Measurements from ENCODE around the gene KRTAP5-5. TPM values are rescaled to one million over a fixed set of nuclear protein-coding genes. Genes with fewer than 3 reads are reported as not detected.
"Not testable (repeated sequence)": the region's sequence is repeated elsewhere in the genome, so short reads cannot be mapped to it uniquely, and the experiment has no call there.

KRTAP5-5 gene
- total and polyA plus RNA-seq, 2 donors (not counting 1 experiment from before 2014, with no cell fraction given): not detected

DNA sequence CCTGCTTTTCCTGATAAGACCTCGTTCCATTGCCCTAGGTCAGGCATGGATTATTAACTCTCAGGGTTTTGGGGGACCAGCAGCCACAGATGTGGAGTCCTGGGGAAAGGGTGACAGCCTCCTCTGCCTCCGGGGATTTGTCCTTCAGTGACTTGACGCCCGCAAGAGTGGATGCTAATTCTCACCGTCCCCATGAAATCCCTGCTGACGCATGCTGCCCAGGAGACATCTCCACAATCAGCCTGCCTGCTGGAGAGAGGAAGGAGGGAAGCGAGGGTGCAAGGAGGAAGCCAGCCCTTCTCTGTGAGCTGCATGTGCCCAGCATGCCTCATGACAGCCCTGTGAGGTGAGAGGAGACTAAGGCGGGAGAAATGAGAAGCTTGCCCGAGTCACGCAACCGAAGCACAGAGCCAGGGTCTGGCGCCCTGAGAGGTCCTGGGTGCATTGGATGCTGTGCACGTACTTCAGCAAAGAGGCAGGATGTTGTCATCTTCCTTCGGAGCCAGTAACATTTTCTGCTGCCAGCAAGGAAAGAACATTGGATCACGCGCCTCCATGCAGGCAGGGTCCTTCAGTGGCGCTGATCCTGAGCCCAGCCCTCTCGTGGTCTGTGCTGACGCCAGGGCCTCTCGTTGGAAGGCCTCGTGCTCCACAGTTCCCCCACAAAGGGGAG, 40.1 kb downstream of the KRTAP5-5 start:
- no peaks in the 10 kb centered on the region for H3K79me2 ChIP-seq (ENCODE audit: control insufficient read depth, insufficient read depth, low read length)
- ChIA-PET POLR2A (no interaction called here), CTCF (no interaction called here)
- H3K9me3 ChIP-seq (ENCODE audit: control extremely low read depth in 1 of 3, control insufficient read depth in 2 of 3, insufficient read depth in 1 of 3, low read length in 2 of 3): peaks cover 0 to 9% (median 0%) of the 10 kb centered on the region in 3 donors
- peaks cover 28% of the 10 kb centered on the region for H3K27me3 Mint-ChIP-seq
- no peak overlapping the region for H3K4me2 ChIP-seq (replicated peaks; ENCODE audit: low read depth, low read length, poor library complexity, severe bottlenecking)
- H3K9me3 Mint-ChIP-seq (ENCODE audit: insufficient read depth): no peaks in the 10 kb centered on the region
- H3K27ac ChIP-seq (ENCODE audit: low read length in 2 of 2): no peak overlapping the region
- no peaks in the 10 kb centered on the region for H3K36me3 ChIP-seq (replicated peaks in 1 of 2; ENCODE audit: control extremely low read depth in 1 of 2, control insufficient read depth in 1 of 2, extremely low read depth in 1 of 2, insufficient read depth in 2 of 2, low read length in 1 of 2)
- no peaks in the 10 kb centered on the region for H3K4me1 ChIP-seq (ENCODE audit: control insufficient read depth in 2 of 2, insufficient read depth in 2 of 2, low read length in 2 of 2)
- TF ChIP-seq, protein P1, sequence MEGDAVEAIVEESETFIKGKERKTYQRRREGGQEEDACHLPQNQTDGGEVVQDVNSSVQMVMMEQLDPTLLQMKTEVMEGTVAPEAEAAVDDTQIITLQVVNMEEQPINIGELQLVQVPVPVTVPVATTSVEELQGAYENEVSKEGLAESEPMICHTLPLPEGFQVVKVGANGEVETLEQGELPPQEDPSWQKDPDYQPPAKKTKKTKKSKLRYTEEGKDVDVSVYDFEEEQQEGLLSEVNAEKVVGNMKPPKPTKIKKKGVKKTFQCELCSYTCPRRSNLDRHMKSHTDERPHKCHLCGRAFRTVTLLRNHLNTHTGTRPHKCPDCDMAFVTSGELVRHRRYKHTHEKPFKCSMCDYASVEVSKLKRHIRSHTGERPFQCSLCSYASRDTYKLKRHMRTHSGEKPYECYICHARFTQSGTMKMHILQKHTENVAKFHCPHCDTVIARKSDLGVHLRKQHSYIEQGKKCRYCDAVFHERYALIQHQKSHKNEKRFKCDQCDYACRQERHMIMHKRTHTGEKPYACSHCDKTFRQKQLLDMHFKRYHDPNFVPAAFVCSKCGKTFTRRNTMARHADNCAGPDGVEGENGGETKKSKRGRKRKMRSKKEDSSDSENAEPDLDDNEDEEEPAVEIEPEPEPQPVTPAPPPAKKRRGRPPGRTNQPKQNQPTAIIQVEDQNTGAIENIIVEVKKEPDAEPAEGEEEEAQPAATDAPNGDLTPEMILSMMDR (IDR thresholded peaks at IDR 0.05): no peak
- TF ChIP-seq EZH2 (IDR thresholded peaks at IDR 0.05; ENCODE audit: borderline replicate concordance, insufficient read depth, low read depth, low read length, poor library complexity, severe bottlenecking): no peak
- WGBS (ENCODE audit: insufficient coverage): 64% methylated on average over 19 of the region's 21 CpGs
- peaks cover 0 to 16% (median 2%) of the 10 kb centered on the region in 4 experiments for H3K27me3 ChIP-seq (replicated peaks in 1 of 4; ENCODE audit: control extremely low read depth in 1 of 4, control insufficient read depth in 3 of 4, insufficient read depth in 4 of 4, low read length in 3 of 4)
- no peaks in the 10 kb centered on the region for H3K4me1 Mint-ChIP-seq
- ATAC-seq (ENCODE audit: low read depth) (no peak), DNase-seq (no peak)
- H3K4me3 ChIP-seq (ENCODE audit: control extremely low read depth in 1 of 5, extremely low read depth in 1 of 5, insufficient read depth in 1 of 5, low read depth in 2 of 5, low read length in 4 of 5): no peak overlapping the region
- H3K9ac ChIP-seq (ENCODE audit: low read length): no peak overlapping the region
- H3K4me3 Mint-ChIP-seq: no peak overlapping the region
- H2AFZ ChIP-seq (ENCODE audit: insufficient read depth, low read depth, low read length, poor library complexity, severe bottlenecking): no peak overlapping the region
- H3K27ac Mint-ChIP-seq: no peak overlapping the region
- intact Hi-C loops (cut with micrococcal nuclease): no loop called here
- H4K20me1 ChIP-seq (ENCODE audit: control insufficient read depth, insufficient read depth, low read length, poor library complexity, severe bottlenecking): no peaks in the 10 kb centered on the region

DNA sequence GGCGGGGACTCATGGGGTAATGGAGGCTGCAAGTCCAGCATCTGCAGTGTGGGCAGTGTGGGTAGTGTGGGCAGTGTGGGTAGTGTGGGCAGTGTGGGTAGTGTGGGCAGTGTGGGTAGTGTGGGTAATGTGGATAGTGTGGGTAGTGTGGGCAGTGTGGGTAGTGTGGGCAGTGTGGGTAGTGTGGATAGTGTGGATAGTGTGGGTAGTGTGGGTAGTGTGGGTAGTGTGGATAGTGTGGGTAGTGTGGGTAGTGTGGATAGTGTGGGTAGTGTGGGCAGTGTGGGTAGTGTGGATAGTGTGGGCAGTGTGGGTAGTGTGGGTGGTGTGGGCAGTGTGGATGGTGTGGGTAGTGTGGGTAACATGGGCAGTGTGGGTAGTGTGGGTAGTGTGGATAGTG, 40.9 kb downstream of the KRTAP5-5 start:
- H4K20me1 ChIP-seq (ENCODE audit: control insufficient read depth, insufficient read depth, low read length, poor library complexity, severe bottlenecking); POLR2A ChIA-PET; CTCF ChIA-PET; H3K4me1 ChIP-seq (ENCODE audit: control insufficient read depth in 2 of 2, insufficient read depth in 2 of 2, low read length in 2 of 2); H3K4me3 Mint-ChIP-seq; H3K9ac ChIP-seq (ENCODE audit: low read length); intact Hi-C loops (cut with micrococcal nuclease); H3K27ac ChIP-seq (ENCODE audit: low read length in 2 of 2); H3K9me3 ChIP-seq (ENCODE audit: control extremely low read depth in 1 of 3, control insufficient read depth in 2 of 3, insufficient read depth in 1 of 3, low read length in 2 of 3); H3K4me3 ChIP-seq (ENCODE audit: control extremely low read depth in 1 of 5, extremely low read depth in 1 of 5, insufficient read depth in 1 of 5, low read depth in 2 of 5, low read length in 4 of 5); DNase-seq; H3K4me2 ChIP-seq (replicated peaks; ENCODE audit: low read depth, low read length, poor library complexity, severe bottlenecking); H3K27ac Mint-ChIP-seq; ATAC-seq (ENCODE audit: low read depth); H3K79me2 ChIP-seq (ENCODE audit: control insufficient read depth, insufficient read depth, low read length); H3K4me1 Mint-ChIP-seq; H3K36me3 ChIP-seq (replicated peaks in 1 of 2; ENCODE audit: control extremely low read depth in 1 of 2, control insufficient read depth in 1 of 2, extremely low read depth in 1 of 2, insufficient read depth in 2 of 2, low read length in 1 of 2); H2AFZ ChIP-seq (ENCODE audit: insufficient read depth, low read depth, low read length, poor library complexity, severe bottlenecking); H3K9me3 Mint-ChIP-seq (ENCODE audit: insufficient read depth): not testable (repeated sequence)
- peaks cover 34% of the 10 kb centered on the region for H3K27me3 Mint-ChIP-seq
- peaks cover 0 to 16% (median 2%) of the 10 kb centered on the region in 4 experiments for H3K27me3 ChIP-seq (replicated peaks in 1 of 4; ENCODE audit: control extremely low read depth in 1 of 4, control insufficient read depth in 3 of 4, insufficient read depth in 4 of 4, low read length in 3 of 4)
- no CpG with 5 or more reads among the region's 1 CpG for WGBS (ENCODE audit: insufficient coverage)

Data from B cell (primary cell).